IMR-90 (cell line): ENCODE results near the gene PBLD.

ENCODE experiments used
- BHLHE40 ChIP-seq: fragments of 150-350 bp; IDR thresholded peaks from 2 replicates; pipeline ENCODE4 v1.6.1; 2016; ENCODE audit warnings: mild to moderate bottlenecking, low read depth, low read length
- CEBPB ChIP-seq: IDR thresholded peaks from 2 replicates; pipeline ENCODE4 v1.6.1; 2012; ENCODE audit warnings: low read depth, low read length, improper control_type of control experiment
- CHD1 ChIP-seq: IDR thresholded peaks from 2 replicates; pipeline ENCODE4 v1.6.1; 2012; ENCODE audit warnings: low read depth, low read length, improper control_type of control experiment
- MAFK ChIP-seq: IDR thresholded peaks from 2 replicates; pipeline ENCODE4 v1.6.1; 2012; ENCODE audit warnings: low read depth, low read length, improper control_type of control experiment
- MAZ ChIP-seq: IDR thresholded peaks from 2 replicates; pipeline ENCODE4 v1.6.1; 2012; ENCODE audit warnings: low read depth, mild to moderate bottlenecking, low read length, improper control_type of control experiment, moderate library complexity, borderline replicate concordance
- MXI1 ChIP-seq: IDR thresholded peaks from 2 replicates; pipeline ENCODE4 v1.6.1; 2012; ENCODE audit warnings: low read depth, mild to moderate bottlenecking, low read length, moderate library complexity, borderline replicate concordance
- POLR2A ChIP-seq: IDR thresholded peaks from 2 replicates; pipeline ENCODE4 v1.6.1; 2012; ENCODE audit warnings: mild to moderate bottlenecking, low read depth, low read length
- RAD21 ChIP-seq: IDR thresholded peaks from 2 replicates; pipeline ENCODE4 v1.6.1; 2012; ENCODE audit warnings: low read length, improper control_type of control experiment
- RCOR1 ChIP-seq: IDR thresholded peaks from 2 replicates; pipeline ENCODE4 v1.6.1; 2012; ENCODE audit warnings: mild to moderate bottlenecking, low read length, improper control_type of control experiment; ENCODE audit not compliant: insufficient replicate concordance
- RFX5 ChIP-seq: IDR thresholded peaks from 2 replicates; pipeline ENCODE4 v1.8.0; 2012; ENCODE audit warnings: low read depth, mild to moderate bottlenecking, low read length, moderate library complexity
- SMC3 ChIP-seq: fragments of 150-350 bp; IDR thresholded peaks from 2 replicates; pipeline ENCODE4 v1.6.1; 2016; ENCODE audit warnings: low read depth, mild to moderate bottlenecking, antibody characterized with exemption, low read length, moderate library complexity
- TF ChIP-seq, protein P1 (sequence below): conservative IDR thresholded peaks from 2 replicates; pipeline ENCODE4 v1.5.1; 2012; ENCODE audit warnings: mild to moderate bottlenecking, low read depth, low read length, improper control_type of control experiment
- TF ChIP-seq, protein P2 (sequence below): fragments of 150-350 bp; IDR thresholded peaks from 2 replicates; pipeline ENCODE4 v1.6.1; 2017; ENCODE audit warnings: mild to moderate bottlenecking, antibody characterized with exemption, low read length, low read depth

DNA sequence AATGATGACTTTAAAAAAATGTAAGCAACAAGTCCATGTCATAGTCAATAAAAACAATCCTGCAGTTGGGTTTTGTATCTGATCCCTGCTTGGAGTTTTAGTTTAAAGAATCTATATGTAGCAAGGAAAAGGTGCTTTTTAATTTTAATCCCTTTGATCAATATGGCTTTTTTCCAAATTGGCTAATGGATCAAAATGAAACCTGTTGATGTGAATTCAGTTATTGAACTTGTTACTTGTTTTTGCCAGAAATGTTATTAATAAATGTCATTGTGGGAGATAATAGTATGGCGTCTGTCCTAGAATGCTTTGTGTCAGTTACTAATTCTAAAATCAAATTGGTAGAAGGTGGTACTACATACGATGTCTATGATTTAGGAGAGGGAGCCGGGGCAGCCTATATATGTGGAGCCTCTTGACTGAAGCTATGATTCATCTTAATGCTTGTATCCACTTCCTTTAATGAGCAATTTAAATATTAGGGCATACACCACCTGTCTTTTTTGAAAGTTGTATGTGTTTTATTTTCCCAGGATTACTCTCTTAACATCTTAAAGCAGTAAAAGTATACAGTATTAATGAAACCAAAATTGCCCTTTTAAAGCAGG, 10.3 kb upstream of the PBLD start:
- no peak for TF ChIP-seq RAD21
- TF ChIP-seq, protein P1, sequence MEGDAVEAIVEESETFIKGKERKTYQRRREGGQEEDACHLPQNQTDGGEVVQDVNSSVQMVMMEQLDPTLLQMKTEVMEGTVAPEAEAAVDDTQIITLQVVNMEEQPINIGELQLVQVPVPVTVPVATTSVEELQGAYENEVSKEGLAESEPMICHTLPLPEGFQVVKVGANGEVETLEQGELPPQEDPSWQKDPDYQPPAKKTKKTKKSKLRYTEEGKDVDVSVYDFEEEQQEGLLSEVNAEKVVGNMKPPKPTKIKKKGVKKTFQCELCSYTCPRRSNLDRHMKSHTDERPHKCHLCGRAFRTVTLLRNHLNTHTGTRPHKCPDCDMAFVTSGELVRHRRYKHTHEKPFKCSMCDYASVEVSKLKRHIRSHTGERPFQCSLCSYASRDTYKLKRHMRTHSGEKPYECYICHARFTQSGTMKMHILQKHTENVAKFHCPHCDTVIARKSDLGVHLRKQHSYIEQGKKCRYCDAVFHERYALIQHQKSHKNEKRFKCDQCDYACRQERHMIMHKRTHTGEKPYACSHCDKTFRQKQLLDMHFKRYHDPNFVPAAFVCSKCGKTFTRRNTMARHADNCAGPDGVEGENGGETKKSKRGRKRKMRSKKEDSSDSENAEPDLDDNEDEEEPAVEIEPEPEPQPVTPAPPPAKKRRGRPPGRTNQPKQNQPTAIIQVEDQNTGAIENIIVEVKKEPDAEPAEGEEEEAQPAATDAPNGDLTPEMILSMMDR: no peak
- TF ChIP-seq POLR2A: no peak
- no peak for TF ChIP-seq RCOR1
- no peak for TF ChIP-seq BHLHE40
- TF ChIP-seq SMC3: no peak
- TF ChIP-seq CEBPB: no peak
- no peak for TF ChIP-seq MAZ
- TF ChIP-seq RFX5: no peak
- TF ChIP-seq, protein P2, sequence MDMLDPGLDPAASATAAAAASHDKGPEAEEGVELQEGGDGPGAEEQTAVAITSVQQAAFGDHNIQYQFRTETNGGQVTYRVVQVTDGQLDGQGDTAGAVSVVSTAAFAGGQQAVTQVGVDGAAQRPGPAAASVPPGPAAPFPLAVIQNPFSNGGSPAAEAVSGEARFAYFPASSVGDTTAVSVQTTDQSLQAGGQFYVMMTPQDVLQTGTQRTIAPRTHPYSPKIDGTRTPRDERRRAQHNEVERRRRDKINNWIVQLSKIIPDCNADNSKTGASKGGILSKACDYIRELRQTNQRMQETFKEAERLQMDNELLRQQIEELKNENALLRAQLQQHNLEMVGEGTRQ: no peak
- TF ChIP-seq MAFK: no peak
- TF ChIP-seq CHD1: no peak
- no peak for TF ChIP-seq MXI1
